Measurements from ENCODE around the gene COL4A2.

The COL4A2 gene

GRCh38 chr13:110419381-110419791 lies 112.3 kb downstream of the COL4A2 start:
- DNase-seq (ENCODE audit: low read depth), result no peak

GRCh38 chr13:110419946-110420345 lies 112.9 kb downstream of the COL4A2 start:
- DNase-seq (ENCODE audit: low read depth), result no peak

- DNase-seq (ENCODE audit: low read depth), result no peak
Measured at GRCh38 chr13:110420626-110421025, 113.5 kb downstream of the COL4A2 start.

- DNase-seq (ENCODE audit: low read depth), result no peak
Measured at GRCh38 chr13:110421061-110421460, 114.0 kb downstream of the COL4A2 start.

GRCh38 chr13:110421696-110422385 lies 114.8 kb downstream of the COL4A2 start:
- DNase-seq (ENCODE audit: low read depth), result peak; percentile 96

GRCh38 chr13:110422913-110423688 lies 116.0 kb downstream of the COL4A2 start:
- no peak for DNase-seq (ENCODE audit: low read depth)

GRCh38 chr13:110423689-110424302 lies 116.7 kb downstream of the COL4A2 start:
- no peak for DNase-seq (ENCODE audit: low read depth)

- no peak for DNase-seq (ENCODE audit: low read depth)
Measured at GRCh38 chr13:110424569-110425443, 117.7 kb downstream of the COL4A2 start.

- DNase-seq (ENCODE audit: low read depth), result no peak
Measured at GRCh38 chr13:110425444-110425780, 118.3 kb downstream of the COL4A2 start.

GRCh38 chr13:110426735-110427134 lies 119.7 kb downstream of the COL4A2 start:
- no peak for DNase-seq (ENCODE audit: low read depth)

GRCh38 chr13:110428313-110428712 lies 121.2 kb downstream of the COL4A2 start:
- DNase-seq (ENCODE audit: low read depth), result no peak

- no peak for DNase-seq (ENCODE audit: low read depth)
Measured at GRCh38 chr13:110430391-110431336, 123.6 kb downstream of the COL4A2 start.

GRCh38 chr13:110431425-110432294 lies 124.6 kb downstream of the COL4A2 start:
- no peak for DNase-seq (ENCODE audit: low read depth)

- DNase-seq (ENCODE audit: low read depth), result no peak
Measured at GRCh38 chr13:110432522-110432921, 125.4 kb downstream of the COL4A2 start.

- DNase-seq (ENCODE audit: low read depth), result no peak
Measured at GRCh38 chr13:110433014-110433413, 125.9 kb downstream of the COL4A2 start.

GRCh38 chr13:110434629-110435028 lies 127.5 kb downstream of the COL4A2 start:
- no peak for DNase-seq (ENCODE audit: low read depth)

GRCh38 chr13:110435331-110435730 lies 128.2 kb downstream of the COL4A2 start:
- no peak for DNase-seq (ENCODE audit: low read depth)

GRCh38 chr13:110436276-110436675 lies 129.2 kb downstream of the COL4A2 start:
- DNase-seq (ENCODE audit: low read depth), result no peak

GRCh38 chr13:110436786-110437370 lies 129.8 kb downstream of the COL4A2 start:
- no peak for DNase-seq (ENCODE audit: low read depth)

- DNase-seq (ENCODE audit: low read depth), result no peak
Measured at GRCh38 chr13:110438211-110438610, 131.1 kb downstream of the COL4A2 start.
